Caco-2 (cell line): ENCODE data around the gene SLC25A26. TPM values are rescaled to one million over a fixed set of nuclear protein-coding genes. Genes with fewer than 3 reads are reported as not detected.

Source experiments
- BruUV-seq: library from RNA; stranded (reverse); fragments of 400-500 nt; replicated peaks from 2 replicates; lab custom pipeline; 2021; lab: Mats Ljungman, UMichigan
- CTCF ChIA-PET: fragments of 300-600 bp; sonication (Branson Sonifier 250); formaldehyde crosslinking; loops from one replicate; lab custom pipeline; 2022; ENCODE audit warnings: antibody characterized with exemption; lab: Charles Lee
- POLR2A ChIA-PET: fragments of 300-600 bp; sonication (Branson Sonifier 250); formaldehyde crosslinking; loops from one replicate; lab custom pipeline; 2022; ENCODE audit warnings: antibody characterized with exemption; lab: Charles Lee
- DNase-seq, 2 experiments: peaks; one replicate each; pipeline versions ENCODE4 v3.0.0 to v3.0.0-alpha.2; 2020 to 2022
- H3K27me3 ChIP-seq: replicated peaks from 2 replicates; pipeline ENCODE4 v1.6.0; 2011; ENCODE audit warnings: low read length; ENCODE audit not compliant: control insufficient read depth, insufficient read depth
- H3K36me3 ChIP-seq: 2 replicates; pipeline ENCODE4 v1.5.1; 2011; ENCODE audit warnings: low read length; ENCODE audit not compliant: control insufficient read depth, insufficient read depth
- H3K4me1 ChIP-seq: fragments of 250-450 bp; sonication (Bioruptor Pico); 2 replicates; pipeline ENCODE4 v1.5.1; 2020; ENCODE audit warnings: mild to moderate bottlenecking
- H3K4me3 ChIP-seq: 2 replicates; pipeline ENCODE4 v1.5.1; 2011; ENCODE audit warnings: low read depth, mild to moderate bottlenecking, control low read depth, low read length
- H3K9me3 ChIP-seq: fragments of 250-450 bp; sonication (Bioruptor Pico); 2 replicates; pipeline ENCODE4 v1.5.1; 2020; ENCODE audit warnings: mild to moderate bottlenecking, moderate library complexity
- H3K27ac Mint-ChIP-seq: one replicate; pipeline ENCODE4 v1.8.0; 2022; ENCODE audit warnings: mixed read lengths; ENCODE audit not compliant: unreplicated experiment
- H3K27me3 Mint-ChIP-seq: one replicate; pipeline ENCODE4 v1.8.0; 2022; ENCODE audit warnings: mixed read lengths; ENCODE audit not compliant: insufficient read depth, unreplicated experiment
- H3K36me3 Mint-ChIP-seq: one replicate; pipeline ENCODE4 v1.8.0; 2022; ENCODE audit warnings: mild to moderate bottlenecking, mixed read lengths; ENCODE audit not compliant: insufficient read depth, unreplicated experiment
- H3K4me1 Mint-ChIP-seq: one replicate; pipeline ENCODE4 v1.8.0; 2022; ENCODE audit warnings: low read depth, mixed read lengths; ENCODE audit not compliant: unreplicated experiment
- H3K4me3 Mint-ChIP-seq: one replicate; pipeline ENCODE4 v1.8.0; 2022; ENCODE audit warnings: mild to moderate bottlenecking, moderate library complexity, mixed read lengths; ENCODE audit not compliant: unreplicated experiment
- H3K9me3 Mint-ChIP-seq: one replicate; pipeline ENCODE4 v1.8.0; 2022; ENCODE audit warnings: mixed read lengths; ENCODE audit not compliant: unreplicated experiment
- CTCF ChIP-seq, 2 experiments: fragments of 200-600 bp in 1 of 2; IDR thresholded peaks; 1 replicate in 1 of 2; 2 replicates in 1 of 2; pipeline versions ENCODE4 v1.5.1 to v1.8.0; 2011 to 2022; ENCODE audit warnings: antibody characterized with exemption in 1 of 2, control low read depth in 1 of 2, inconsistent platforms in 1 of 2, low read depth in 1 of 2, low read length in 1 of 2, mild to moderate bottlenecking in 1 of 2, moderate library complexity in 1 of 2; ENCODE audit not compliant: insufficient read depth in 1 of 2, severe bottlenecking in 1 of 2, unreplicated experiment in 1 of 2
- intact Hi-C: fragments of 100-400 bp; cut with micrococcal nuclease; formaldehyde crosslinking; loops from one replicate; pipeline ENCODE4 v1.10.0; 2022; ENCODE audit not compliant: unreplicated experiment
- total RNA-seq: library from RNA; stranded (reverse); gene quantifications from 2 replicates; pipeline ENCODE4 v1.2.3, GENCODE V29; 2022

Gene SLC25A26
- total RNA-seq, 1 experiment from 2014 or later = 25.4 TPM

- peaks cover 7% of the 10 kb centered on the region for H3K36me3 ChIP-seq
- DNase-seq = no peak
- ChIA-PET POLR2A (no interaction called here), CTCF (no interaction called here)
- H3K27me3 Mint-ChIP-seq = no peaks in the 10 kb centered on the region
- H3K27me3 ChIP-seq = no peaks in the 10 kb centered on the region
- no peak for TF ChIP-seq CTCF (IDR thresholded peaks at IDR 0.05; ENCODE audit: insufficient read depth in 1 of 2, low read depth in 1 of 2, low read length in 1 of 2, severe bottlenecking in 1 of 2, unreplicated experiment in 1 of 2)
- intact Hi-C loops = no loop called here
- H3K9me3 ChIP-seq = no peaks in the 10 kb centered on the region
- H3K4me1 ChIP-seq = no peaks in the 10 kb centered on the region
- H3K4me3 ChIP-seq = no peak overlapping the region
- H3K36me3 Mint-ChIP-seq = peaks cover 46% of the 10 kb centered on the region
- H3K4me1 Mint-ChIP-seq = no peaks in the 10 kb centered on the region
- no peak overlapping the region for H3K27ac Mint-ChIP-seq
- H3K4me3 Mint-ChIP-seq = no peak overlapping the region
- no TSS peak for BruUV-seq
- H3K9me3 Mint-ChIP-seq = no peaks in the 10 kb centered on the region
Observed at GRCh38 chr3:66400411-66401156, 179.8 kb downstream of the SLC25A26 start.

DNA sequence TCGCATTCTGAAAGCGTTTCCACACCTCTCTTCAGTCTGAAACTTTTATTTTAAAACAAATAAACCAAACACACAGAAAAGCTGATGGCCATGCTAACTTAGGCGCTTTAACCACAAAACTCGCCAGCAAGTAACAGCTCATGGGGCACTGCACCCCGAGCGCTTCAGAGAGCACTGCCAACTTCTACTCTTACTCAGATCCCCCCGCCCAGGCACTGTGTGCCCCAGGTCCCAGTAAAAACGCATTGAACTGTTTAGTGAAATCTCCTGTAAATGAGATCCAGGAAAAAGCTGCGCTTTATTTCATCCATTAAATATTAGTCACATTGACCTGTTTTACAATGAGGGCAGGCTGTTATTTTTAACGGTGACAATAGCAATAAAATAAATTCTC lies 180.4 kb downstream of the SLC25A26 start:
- Histone ChIP-seq H3K27me3 (no peaks in the 10 kb centered on the region), H3K4me1 (no peaks in the 10 kb centered on the region), H3K9me3 (no peaks in the 10 kb centered on the region), H3K4me3 (no peak overlapping the region), H3K36me3 (peaks cover 7% of the 10 kb centered on the region)
- ChIA-PET POLR2A (no interaction called here), CTCF (no interaction called here)
- Mint-ChIP-seq H3K27ac (no peak overlapping the region), H3K36me3 (peaks cover 40% of the 10 kb centered on the region), H3K4me1 (no peaks in the 10 kb centered on the region), H3K27me3 (no peaks in the 10 kb centered on the region), H3K4me3 (no peak overlapping the region), H3K9me3 (no peaks in the 10 kb centered on the region)
- BruUV-seq = no TSS peak
- DNase-seq = no peak
- intact Hi-C loops = no loop called here
- TF ChIP-seq CTCF (IDR thresholded peaks at IDR 0.05; ENCODE audit: insufficient read depth in 1 of 2, low read depth in 1 of 2, low read length in 1 of 2, severe bottlenecking in 1 of 2, unreplicated experiment in 1 of 2) = no peak

DNA sequence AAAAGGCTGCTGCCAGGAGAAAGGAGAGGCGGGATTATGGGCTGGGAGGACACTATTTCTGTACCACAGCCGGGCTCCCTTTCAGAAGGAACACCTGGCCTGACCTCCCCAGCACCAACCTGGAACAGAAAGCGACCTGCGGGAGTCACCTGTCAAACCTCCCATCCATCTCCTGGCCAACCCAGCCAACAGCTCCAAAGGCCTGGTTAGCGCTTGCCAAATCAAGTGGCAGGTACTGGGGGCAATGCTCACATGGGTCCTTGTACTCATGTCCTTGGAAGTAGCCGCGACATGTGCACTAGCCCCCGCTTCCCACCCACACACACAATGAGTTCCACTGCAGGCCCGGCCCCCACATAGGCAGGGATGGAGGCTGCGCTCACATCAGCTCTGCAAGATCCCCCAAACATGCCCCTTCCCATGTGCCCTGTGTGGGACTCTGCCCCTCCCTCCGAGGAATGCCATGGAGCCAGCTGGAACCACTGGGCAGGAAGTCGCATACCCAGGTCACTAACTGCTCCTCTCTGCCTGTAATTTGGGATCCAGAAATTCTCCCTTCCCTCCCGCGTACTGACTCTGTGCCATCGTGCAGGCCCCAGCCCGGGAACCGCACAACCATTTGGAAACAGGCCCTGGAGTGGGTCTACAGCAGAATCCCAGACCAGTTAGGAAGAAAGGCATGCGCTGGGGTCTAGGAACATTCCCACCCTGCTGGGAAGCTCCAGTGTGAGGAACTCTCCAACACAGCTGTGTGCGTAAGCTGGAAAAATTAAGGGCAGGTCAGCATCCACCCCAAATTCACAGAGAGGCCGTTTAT lies 181.1 kb downstream of the SLC25A26 start:
- no peaks in the 10 kb centered on the region for H3K9me3 Mint-ChIP-seq
- no peaks in the 10 kb centered on the region for H3K27me3 ChIP-seq
- H3K36me3 ChIP-seq = peaks cover 7% of the 10 kb centered on the region
- no peaks in the 10 kb centered on the region for H3K27me3 Mint-ChIP-seq
- peak overlapping the region; percentile 56 for H3K27ac Mint-ChIP-seq
- no peak for TF ChIP-seq CTCF (IDR thresholded peaks at IDR 0.05; ENCODE audit: insufficient read depth in 1 of 2, low read depth in 1 of 2, low read length in 1 of 2, severe bottlenecking in 1 of 2, unreplicated experiment in 1 of 2)
- H3K4me3 ChIP-seq = no peak overlapping the region
- no peaks in the 10 kb centered on the region for H3K9me3 ChIP-seq
- DNase-seq = no peak
- peaks cover 33% of the 10 kb centered on the region for H3K36me3 Mint-ChIP-seq
- no TSS peak for BruUV-seq
- CTCF ChIA-PET = no interaction called here
- no peaks in the 10 kb centered on the region for H3K4me1 ChIP-seq
- intact Hi-C loops = no loop called here
- no peaks in the 10 kb centered on the region for H3K4me1 Mint-ChIP-seq
- H3K4me3 Mint-ChIP-seq = no peak overlapping the region
- POLR2A ChIA-PET = no interaction called here
